HTR-8/SVneo (cell line): ENCODE measurements around the gene LGALS7B.
"Not testable (repeated sequence)": the region's sequence is repeated elsewhere in the genome, so short reads cannot be mapped to it uniquely, and the experiment has no call there.

ENCODE experiments used
- DNase-seq: peaks from one replicate; pipeline ENCODE4 v3.0.0; 2011; ENCODE audit warnings: low spot score, mixed read lengths; ENCODE audit not compliant: insufficient read length
- FAIRE-seq: peaks from 2 replicates; lab custom pipeline; 2011; peaks lifted over from hg19 to GRCh38; lab: Jason Lieb, UNC

LGALS7B gene

GRCh38 chr19:38792250-38793111, 3.5 kb downstream of the LGALS7B start:
- FAIRE-seq (no peak), DNase-seq (no peak)

GRCh38 chr19:38793177-38793576, 4.2 kb downstream of the LGALS7B start:
- no peak for DNase-seq
- no peak for FAIRE-seq

- FAIRE-seq (no peak), DNase-seq (no peak)
Observed at GRCh38 chr19:38793671-38794070, 4.7 kb downstream of the LGALS7B start.

GRCh38 chr19:38795549-38795948, 6.5 kb downstream of the LGALS7B start:
- FAIRE-seq = no peak
- DNase-seq = no peak

GRCh38 chr19:38796154-38796553, 7.2 kb downstream of the LGALS7B start:
- no peak for DNase-seq
- no peak for FAIRE-seq

GRCh38 chr19:38797781-38798180, 8.8 kb downstream of the LGALS7B start:
- not testable (repeated sequence) for FAIRE-seq, DNase-seq

GRCh38 chr19:38799104-38799503, 10.1 kb downstream of the LGALS7B start:
- FAIRE-seq = no peak

GRCh38 chr19:38800577-38801347, 11.8 kb downstream of the LGALS7B start:
- no peak for DNase-seq
- no peak for FAIRE-seq

More at GRCh38 chr19:38799104-38799503, 10.1 kb downstream of the LGALS7B start:
- DNase-seq = no peak

GRCh38 chr19:38801359-38802095, 12.5 kb downstream of the LGALS7B start:
- FAIRE-seq (no peak), DNase-seq (no peak)

- DNase-seq = no peak
- no peak for FAIRE-seq
Observed at GRCh38 chr19:38803543-38803942, 14.5 kb downstream of the LGALS7B start.

GRCh38 chr19:38805180-38805579, 16.2 kb downstream of the LGALS7B start:
- FAIRE-seq (no peak), DNase-seq (no peak)

- no peak for FAIRE-seq
- DNase-seq = no peak
Observed at GRCh38 chr19:38806371-38806770, 17.4 kb downstream of the LGALS7B start.

GRCh38 chr19:38807374-38808098, 18.5 kb downstream of the LGALS7B start:
- FAIRE-seq, DNase-seq: not testable (repeated sequence)

- FAIRE-seq = no peak
- DNase-seq = no peak
Observed at GRCh38 chr19:38808741-38809140, 19.7 kb downstream of the LGALS7B start.

GRCh38 chr19:38809592-38810252, 20.7 kb downstream of the LGALS7B start:
- DNase-seq (no peak), FAIRE-seq (no peak)

- no peak for FAIRE-seq
Observed at GRCh38 chr19:38812009-38812840, 23.2 kb downstream of the LGALS7B start.

GRCh38 chr19:38812841-38813320, 23.9 kb downstream of the LGALS7B start, which contains the start of gene LGALS4:
LGALS4 (minus strand) TSS chr19:38812945; CDS start chr19:38812886, 59 bp downstream.
- DNase-seq (no peak), FAIRE-seq (no peak)

More at GRCh38 chr19:38812009-38812840, 23.2 kb downstream of the LGALS7B start:
- DNase-seq = no peak

GRCh38 chr19:38813323-38813722, 24.3 kb downstream of the LGALS7B start:
- no peak for FAIRE-seq
- no peak for DNase-seq
